GM19023 (cell line): ENCODE data around the gene RUNDC1.

Experiments
- ATAC-seq: cut with Tn5 transposase; IDR thresholded peaks from one replicate; pipeline ENCODE4 v1.9.1; 2021; ENCODE audit warnings: mild to moderate bottlenecking, moderate library complexity; ENCODE audit not compliant: unreplicated experiment

RUNDC1 gene

DNA sequence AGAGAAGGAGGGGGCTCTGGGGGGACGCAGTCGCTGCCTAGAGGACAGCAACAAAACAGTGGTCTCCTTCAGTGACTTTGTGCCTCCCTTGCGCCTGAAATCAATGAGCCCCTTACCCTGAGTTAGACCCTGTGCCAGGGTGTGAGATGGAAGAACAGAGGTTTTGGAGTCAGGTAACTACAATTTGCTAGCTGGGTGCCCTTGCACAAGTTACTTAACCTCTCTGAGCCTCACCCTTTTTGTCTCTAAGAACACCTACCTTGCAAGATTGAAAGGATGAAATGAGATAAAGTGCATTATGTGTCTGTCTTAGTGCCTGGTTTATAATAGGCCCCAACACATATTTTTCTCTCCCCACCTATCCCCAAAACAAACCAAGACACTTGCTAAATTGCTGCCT is 54.5 kb downstream of the RUNDC1 start:
- ATAC-seq, result no peak

DNA sequence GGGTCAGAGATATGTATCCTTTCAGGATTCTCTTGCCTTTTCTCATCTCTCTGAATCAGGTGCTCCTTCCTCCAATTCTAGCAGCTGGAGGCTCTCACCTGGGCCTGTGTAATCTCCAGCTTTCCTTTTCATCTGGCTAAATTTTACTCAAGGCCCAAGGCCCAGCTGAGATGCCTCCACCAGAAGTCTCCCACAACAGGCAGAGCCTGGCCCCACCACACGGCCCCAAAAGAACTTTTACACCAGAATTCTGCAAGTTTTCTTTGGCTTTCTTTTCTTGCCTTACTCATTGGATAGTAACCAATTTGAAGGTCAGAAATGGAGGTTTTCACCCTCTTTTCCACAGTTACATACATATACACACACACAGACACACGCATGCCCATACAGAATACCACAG is 59.3 kb downstream of the RUNDC1 start:
- ATAC-seq, result no peak

DNA sequence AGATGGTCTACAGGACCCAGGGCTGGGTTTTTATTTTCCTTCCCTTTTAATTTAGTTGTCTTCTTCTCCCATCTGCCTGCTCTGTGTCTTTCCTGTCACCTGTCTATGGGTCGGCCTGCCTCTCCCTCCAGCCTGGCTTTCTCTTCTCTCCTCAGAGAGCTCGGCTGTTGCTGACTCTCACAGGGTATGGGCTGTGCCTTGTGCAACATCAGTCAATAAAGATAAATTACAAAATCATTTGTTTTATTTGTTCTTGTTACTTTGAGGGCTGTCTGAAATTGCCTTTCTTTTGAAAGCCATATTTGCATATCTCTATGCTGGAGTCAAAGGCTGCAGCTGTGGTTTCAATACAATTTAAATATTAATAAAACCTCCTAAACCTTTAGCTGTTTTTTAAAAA is 60.3 kb downstream of the RUNDC1 start:
- ATAC-seq, result no peak

- no peak for ATAC-seq
These were observed 61.8 kb downstream of the RUNDC1 start for GRCh38 chr17:43042025-43042628.
